Stimulated activated CD8-positive, alpha-beta memory T cell treated with anti-CD3 and anti-CD28 coated beads, Interleukin-15, amount 100 ng/mL, for 4 hours (primary cell): ENCODE results near the gene FSTL4.

ENCODE experiments used
- DNase-seq, 2 donors: peaks; one replicate each; pipeline ENCODE4 v3.0.0-alpha.2; 2020; ENCODE audit warnings: low read depth in 2 of 2

Gene FSTL4

DNA sequence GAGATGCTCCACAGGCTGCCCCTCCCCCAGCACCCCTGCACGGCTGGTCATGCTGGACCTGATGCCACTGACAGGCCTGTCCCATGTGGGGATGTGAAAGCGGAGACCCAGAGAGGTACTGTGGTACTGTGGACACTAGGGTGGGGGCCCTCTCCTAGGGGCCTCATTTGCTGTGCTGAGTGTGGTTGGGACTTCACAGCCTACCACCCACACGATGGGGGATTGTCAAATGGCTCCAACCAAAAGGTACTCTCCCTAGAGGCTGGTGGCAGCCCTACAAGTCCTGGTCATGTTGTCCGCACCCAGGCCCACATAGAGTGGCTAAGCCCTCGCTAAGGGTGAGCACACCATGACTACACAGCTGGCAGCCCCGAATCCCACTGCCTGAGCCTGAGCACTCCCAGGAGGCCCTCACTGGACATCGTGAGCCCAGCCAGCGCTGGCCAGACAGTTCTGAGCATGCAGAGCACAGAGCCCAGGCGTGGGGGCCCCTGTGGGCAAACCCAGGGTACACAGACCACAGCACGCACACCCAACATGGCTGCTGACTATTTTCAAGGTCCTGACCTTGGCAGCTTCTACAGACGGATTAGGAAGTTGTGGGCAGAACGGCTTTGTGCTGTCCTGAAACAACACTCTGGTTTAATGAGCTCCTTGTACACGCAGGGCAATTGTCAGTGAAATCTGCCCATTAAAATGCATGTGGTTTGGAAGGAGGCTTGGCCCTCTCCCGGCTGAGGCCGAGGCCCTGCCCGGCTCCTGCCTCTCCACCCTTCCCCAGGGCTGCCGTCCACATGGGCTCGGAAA lies 346.4 kb downstream of the FSTL4 start:
- no peak for DNase-seq

DNA sequence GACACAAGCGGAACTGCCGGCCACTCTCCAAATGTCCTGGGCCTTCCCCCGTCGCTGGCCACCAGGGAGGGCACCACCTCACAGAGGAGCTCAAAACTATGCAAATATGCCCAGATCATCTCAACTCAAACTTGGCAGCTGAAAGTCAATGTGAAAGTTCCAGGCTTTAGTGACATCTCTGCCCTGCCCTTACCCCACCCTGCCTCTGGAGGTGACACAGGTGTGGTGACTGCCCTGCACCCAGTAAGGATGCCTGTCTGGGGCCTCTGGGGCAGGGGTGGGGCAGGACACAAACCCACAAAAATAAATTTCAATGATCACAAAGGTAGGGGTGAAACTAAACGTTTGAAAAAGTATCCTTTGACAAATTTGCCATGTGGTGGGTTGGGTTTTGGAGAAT lies 347.1 kb downstream of the FSTL4 start:
- DNase-seq, result no peak

DNA sequence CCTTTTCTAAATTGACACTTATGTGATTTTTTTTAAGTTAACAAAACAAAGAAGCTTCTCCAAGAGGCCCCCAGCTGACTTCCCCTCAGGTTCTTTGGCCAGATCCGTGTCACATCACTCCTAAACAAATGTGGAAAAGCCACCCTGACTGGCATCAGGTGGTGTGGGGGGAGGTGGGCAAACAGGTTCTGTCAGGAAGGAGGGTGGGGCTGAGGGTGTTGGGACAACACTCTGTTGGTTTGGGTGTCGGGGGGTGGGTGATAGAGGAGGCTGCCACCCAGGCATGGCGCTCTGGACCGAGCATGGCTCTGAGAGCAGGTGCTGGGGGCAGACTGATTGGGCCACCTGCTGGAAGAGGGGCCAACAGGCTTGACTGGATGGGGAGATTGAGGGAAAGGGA lies 349.7 kb downstream of the FSTL4 start:
- no peak for DNase-seq

DNA sequence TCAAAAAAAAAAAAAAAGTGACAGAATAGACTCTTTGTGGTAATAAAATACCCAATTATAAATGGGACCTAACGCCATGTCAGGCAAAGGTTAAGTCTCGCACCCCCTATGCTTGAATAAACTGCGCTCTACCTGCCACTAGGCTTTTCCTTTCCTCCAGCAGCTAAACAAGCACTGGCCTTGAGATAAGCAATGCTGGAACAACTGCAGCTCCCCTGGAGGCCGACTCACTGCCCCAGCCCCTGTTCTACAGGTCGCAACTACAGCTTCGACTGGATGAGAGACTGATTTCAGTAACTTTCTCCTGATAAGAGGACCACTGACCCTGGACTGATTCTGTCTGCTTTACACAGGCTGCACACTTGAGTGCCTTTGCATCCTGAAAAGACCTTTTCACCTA lies 350.3 kb downstream of the FSTL4 start:
- DNase-seq, result no peak

DNA sequence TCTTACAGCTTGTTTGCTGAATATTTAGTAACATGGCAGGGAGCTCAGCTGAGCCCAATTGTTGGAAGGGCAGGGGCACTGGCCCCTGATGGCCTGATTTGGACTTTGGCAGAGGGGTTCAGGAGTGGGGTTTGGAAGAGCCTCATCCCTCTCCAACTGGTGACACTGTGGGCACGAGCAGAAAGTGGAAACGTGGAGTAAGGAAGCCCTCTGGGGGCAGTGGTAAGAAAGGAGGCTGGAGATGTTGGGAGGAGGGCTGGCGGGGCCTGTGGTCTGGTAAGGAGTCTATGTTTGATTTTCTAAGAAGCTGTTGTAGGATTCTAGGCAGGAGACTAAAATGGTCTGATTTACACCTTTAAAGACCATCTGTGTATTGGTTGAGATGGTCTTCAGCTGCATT lies 351.6 kb downstream of the FSTL4 start:
- no peak for DNase-seq

DNA sequence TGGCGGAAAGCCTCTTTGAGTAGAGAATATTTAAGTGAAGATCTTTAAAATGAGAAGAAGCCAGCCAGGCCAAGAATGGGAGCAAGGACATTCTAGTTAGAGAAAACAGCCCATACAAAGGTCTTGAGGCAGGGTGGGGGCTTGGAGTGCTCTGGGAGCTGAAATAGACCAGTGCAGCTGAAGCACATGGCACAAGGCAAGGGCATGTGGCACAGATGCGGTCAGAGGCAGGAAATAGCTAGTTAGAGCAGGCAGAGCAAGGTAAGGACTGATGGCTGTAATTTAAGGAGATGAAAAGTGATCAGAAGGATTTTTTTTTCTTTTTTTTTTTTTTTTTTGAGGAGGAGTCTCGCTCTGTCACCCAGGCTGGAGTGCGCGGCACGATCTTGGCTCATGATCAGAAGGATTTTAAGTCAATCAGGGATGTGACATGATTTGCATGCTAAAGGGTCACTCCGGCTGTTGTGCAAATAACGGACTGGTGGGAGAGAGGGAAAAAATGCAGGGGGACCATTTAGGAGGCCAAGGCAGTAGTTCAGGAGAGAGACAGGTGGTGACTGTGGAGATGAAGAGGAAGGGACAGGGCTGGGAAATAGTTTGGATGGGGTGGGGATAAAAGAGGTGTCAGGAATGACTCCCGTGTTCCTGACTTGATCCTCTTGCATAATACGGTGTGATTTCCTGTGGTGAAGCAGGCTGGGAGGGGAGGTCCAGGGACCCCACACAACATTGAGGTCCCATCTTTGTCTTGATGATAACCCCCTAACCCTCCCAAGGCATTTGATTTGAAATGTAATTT lies 352.9 kb downstream of the FSTL4 start:
- DNase-seq, result no peak

DNA sequence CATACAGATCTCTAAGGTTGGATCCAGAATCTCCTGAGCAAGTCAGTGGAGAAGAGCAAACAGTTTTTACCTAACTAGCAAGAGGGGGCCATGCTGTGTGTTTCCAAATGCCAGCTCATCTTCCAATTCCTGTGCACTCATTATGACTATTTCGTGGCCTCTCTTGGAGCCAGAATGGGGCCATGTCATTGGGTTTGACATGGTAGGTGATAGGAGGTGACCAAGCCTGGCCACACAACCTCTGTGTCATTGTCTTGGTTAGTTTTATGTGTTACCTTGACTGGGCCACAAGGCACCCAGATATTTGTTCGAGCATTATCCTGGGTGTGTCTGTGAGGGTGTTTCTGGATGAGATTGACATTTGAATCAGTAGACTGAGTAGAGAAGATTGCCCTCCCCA lies 354.4 kb downstream of the FSTL4 start:
- no peak for DNase-seq

DNA sequence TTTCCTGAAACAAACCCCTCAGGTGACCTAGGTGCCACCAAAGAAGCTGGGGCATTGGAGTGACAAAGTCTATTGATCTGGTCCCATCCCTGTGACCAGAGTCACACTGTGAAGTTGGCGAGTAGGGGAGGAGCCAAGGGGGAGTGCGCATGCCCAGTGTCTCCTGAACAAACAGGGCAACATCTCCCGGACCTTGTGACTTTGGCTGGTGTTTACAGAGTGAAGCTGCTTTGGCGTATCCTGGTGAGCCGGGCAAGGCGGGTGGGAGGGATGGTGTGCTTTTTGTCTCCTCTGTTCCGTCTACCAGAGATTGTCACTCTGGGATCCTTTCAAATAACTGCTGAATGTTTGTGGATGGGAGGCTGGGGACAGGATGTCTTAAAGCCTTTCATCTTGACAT lies 356.1 kb downstream of the FSTL4 start:
- no peak for DNase-seq

DNA sequence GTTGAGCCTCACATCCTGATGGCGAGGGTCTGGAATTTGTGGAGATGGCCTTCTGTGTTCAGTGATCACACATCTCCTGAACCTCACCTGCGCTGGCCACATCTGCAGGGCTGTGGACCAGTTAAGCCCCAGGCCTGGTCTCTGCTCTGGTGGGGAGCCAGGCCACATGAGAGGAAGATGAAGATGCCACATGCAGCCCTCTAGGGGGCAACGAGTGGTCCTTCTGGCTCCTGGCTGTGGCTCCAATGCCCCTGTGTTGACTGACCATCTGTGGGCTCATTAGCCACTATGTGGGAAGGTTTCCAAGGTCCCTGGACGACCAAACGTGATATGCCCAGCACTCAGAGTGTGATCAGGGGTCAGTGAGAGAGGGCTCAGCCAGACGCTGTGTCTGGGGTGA lies 357.5 kb downstream of the FSTL4 start:
- no peak for DNase-seq

DNA sequence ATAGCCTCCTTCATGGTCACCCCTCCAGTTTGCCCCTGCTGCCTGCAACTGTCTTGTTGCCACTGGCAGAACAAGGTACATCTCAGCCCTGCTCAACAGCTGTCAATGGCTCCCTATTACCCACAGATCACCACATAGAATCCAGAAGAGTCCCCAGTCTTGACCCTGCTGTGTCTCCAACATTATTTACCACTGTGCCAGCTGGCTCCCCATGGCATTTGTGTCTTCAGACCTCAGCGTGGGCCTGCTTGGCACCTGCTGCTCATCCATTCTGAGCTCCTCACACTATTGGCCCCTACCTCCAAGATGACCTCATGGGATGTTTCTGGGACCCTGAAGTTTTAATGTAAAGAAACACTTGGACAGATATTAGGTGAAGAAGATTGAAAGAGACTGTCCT lies 358.7 kb downstream of the FSTL4 start:
- DNase-seq, result no peak

DNA sequence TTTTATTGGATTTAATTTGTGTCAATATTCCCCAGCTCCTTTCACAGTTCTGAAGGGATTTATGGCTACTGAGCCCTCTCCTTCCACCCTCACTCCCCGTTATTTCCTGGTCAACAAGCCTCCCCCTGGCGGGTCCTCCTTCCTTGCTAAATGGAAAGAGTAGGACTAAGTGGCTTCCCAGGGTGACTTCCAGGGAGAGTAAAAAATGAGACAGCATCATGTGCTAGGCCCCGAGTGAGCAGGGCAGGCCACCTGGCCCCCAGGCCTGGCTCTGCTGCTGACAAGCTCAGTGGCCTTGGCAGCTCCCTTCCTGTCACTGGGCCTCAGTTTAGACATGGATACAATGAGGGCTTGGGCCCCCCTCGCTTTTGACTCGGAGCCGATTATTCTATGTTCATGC lies 359.3 kb downstream of the FSTL4 start:
- DNase-seq, result no peak

DNA sequence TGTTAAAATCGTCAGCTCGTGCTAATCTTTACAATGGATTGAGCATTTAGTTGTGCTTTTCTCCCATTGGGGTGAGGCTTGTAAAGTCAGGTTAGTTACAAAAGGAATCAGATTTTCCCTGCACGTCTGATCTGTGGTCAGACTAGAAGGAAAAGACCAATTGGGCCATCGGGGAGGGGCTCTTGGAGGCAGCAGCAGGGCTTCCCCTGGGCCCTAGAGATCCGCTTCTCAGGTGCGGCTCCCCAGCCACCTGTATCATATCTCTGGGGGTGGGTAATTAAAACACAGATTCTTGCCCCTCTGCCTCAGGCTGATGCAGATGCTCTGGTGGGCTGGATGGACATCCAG lies 360.2 kb downstream of the FSTL4 start:
- DNase-seq, result no peak

DNA sequence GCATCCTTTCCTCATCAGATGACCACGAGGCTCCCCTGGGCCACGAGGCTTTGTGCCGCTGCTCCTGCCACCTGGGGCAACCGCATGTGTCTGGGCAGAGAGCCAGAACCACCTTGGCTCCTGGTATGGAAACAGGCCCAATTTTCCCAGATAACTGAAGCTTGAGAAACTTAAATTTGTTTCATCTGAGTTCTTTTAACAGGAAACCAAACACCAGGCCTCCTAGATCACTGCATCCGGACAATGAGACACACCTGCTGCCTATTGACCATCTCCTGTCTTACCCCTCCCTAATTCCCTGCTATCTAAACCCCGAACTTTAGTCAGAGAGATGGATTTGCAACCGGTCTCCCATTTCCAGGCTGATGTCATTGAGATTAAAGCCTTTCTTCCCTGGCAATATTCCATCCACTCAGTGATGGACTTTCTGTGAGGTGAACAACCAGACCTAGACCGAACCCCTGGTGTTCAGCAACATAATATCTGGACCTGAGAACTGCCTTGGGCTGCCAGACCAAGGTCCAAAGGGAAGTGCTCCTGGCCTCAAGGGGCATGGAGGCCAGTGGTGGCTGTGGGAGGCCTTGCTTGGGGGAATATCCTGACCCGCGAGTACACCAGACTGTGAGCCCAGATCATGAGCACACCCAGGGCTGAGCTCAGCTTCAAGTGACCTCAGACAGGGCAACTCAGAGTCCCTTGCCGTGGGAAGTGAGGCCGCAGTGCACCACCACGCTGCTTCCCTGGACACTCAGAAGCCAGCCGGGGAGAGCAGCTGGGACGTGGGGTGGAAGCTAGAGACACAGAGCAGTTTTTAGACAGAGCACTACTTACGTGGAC lies 360.8 kb downstream of the FSTL4 start:
- DNase-seq, result no peak

DNA sequence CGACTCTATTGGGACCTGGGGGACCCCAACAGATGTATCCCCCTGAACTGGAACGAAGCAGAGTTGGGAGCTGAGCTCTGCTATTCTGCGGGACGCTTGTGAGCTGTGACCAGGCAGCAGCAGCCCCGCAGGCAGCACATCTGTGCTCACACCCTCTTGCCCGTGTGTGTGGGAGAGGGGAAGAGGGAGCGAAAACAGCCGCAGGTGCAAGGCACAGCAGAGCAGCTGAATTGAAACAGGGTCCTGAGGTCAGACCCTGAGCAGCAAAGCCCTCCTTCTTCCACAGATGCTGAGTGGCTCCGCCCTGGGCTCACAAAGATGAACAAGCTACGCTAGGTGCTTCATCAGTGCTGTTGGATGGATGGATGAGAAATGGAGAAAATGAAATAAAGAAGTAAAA lies 361.8 kb downstream of the FSTL4 start:
- DNase-seq, result no peak

DNA sequence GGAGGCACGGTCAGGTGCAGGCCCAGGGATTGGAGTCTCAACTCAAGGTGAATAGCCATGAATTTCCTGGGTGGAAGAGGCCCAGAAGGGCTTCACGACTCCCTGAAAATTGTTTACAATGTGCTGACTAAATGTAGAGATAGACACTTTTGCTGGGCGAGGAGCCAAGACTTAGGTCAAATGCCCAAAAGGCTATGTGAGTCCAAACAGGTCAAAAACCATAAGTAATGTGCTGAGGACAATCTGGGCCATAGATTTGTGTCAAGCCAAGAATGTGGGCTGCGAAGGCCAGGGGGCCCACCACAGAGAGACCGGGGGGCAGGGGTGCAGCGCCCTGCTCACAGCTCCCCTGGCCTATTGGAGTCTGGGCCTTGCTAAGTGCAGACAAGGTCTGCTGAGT lies 362.7 kb downstream of the FSTL4 start:
- DNase-seq, result no peak

DNA sequence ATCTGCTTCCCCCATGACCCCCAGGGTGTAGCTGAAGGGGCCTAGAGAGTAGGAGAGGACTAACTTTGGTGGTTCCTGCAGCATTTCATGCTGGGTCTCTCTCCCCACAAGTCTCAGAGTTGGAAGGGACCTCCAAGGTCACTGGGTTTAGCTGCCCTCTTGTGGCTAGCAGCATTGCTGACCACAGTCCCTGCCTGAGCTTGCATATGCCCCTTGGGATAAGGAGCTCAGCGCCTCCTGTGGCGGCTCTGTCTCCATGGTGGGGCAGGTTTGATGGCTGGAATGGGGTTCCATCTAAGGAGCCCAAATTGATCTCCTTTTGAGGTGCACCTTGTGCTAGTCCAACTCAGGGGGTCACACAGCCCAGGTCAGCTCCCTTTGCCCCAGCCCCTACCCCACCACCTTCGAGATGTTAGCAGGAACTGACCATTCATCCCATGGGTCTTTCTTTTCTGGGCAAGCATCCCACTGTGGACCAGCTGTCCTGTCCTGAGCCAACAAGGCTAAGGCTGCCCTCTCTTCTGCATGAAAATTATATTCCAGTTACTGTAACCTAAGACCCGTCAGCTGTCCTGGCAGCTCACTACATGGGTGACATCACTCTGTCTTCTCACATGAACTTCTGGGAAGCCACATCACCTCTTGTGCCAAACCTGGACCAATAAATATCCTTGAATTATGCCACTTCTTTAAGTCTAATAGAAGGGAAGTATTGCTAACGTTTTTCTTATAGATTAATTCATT lies 364.3 kb downstream of the FSTL4 start:
- no peak for DNase-seq

DNA sequence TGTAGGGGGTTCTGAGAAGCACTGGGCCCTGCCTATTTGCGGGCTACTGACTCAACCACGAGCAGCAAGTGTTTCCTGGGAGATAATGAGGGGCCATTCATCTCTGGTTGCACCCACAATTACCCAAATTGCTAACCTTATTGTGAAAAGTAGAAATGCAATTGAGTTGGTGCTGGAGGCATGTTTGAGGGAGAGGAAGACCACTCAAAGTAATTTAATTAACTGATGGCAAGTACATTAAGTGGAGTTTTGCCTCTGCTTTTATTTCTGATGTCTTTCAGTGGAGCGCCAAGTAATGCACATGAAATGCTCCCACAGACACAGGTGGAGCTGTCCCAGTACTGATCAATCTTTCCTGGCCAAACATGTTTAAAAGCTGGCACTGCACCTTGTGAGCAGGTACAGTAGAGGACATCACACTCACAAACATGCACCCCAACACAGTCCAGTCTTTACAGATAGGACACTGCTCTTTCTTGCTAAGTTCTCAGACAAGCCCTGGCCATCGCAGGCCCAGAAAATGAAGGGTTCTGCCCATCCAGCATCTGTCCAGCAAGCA lies 365.1 kb downstream of the FSTL4 start:
- DNase-seq, result no peak

DNA sequence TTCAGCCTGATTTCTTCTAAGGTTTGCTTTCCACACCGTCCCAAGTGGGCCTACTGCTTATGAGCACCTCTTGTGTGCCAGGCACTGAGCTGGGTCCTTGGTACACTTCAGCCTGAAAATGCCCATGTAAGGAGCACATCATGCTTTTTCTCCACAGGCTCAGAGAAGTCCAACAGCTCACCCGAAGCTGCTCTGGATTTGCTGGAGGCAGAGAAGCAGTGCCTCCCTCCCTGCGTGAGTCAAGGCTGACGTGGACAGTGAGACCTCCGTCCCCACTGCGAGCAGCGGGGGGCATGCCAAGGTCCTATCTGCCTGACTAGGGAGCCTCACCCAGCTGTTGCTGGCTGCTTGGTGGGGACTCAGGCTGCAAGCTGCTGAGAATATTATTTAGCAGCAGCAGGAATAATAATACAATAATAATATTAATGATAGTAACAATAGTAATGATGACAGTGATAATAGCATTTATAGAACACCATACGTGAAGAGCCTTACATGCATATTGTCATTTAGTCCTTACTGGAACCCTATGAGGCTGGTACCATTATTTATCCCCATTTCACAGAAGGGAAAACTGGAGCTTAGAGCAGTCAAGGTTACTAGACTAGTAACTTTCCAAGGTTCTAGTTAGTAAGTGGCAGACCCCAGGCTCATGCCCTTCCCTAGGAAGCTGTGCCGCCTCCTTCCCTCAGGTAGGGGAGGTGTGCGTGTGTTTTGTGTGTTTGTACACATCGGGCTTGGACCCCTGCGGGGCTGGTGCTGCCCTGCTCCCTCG lies 365.8 kb downstream of the FSTL4 start:
- DNase-seq, result no peak

DNA sequence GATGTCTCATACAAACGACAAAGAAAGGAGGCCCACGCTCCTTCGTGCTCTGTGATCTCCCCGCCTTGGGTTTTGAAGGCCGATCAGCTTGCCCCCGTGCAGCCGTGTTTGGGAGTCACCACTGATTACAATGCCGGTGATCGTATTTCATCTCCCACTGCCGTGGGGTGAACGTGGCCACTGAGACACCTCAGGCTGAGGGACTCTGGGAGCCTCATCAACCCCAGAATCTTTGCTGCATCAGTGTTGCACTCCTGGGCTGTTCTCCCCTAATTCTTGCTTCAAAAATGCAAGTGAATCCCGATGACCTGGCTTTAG lies 366.3 kb downstream of the FSTL4 start:
- no peak for DNase-seq

DNA sequence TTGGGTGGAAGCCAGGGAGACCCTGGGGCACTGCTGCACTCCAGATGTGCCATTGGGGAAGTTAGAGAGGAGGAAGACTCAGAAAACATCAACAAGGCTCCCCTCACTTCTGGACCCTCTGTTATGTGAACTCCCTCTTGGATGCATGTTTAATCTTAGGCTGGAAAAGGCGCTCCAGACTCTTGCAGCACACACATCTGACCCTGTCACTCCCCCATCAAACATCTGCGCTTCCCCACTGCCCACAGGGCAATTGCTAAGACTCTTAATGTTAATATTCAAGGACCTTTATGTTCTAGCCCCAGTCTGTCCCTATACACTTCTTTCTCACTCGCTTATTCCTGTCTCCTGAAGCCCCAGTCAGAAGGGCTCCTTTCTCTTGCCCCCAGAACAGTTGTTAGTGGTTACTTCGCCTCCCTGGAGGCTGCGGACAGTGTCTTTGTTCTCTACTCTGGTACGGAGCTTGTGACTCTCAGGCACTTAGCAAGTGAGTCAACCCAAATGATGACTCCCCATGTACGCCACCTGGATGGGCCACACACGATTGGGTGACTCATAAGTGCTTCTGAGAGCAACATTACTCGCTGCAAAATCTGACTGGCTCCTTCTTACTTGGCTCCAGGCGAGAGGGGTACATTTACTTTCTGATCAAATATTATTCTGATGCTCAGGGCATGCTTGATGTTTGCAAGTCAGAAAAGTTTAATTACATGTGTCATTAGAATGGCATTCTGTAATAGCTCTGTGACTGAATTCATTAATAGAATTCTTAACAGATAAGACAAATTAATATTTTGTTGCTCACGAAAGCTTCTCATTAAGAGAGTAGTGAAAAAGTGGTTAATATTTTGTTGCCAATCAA lies 366.9 kb downstream of the FSTL4 start:
- no peak for DNase-seq
